Upper lobe of right lung (tissue), 1 donor: Measurements from ENCODE around the gene FBXW2. TPM values are rescaled to one million over a fixed set of nuclear protein-coding genes. Genes with fewer than 3 reads are reported as not detected.
"Not testable (repeated sequence)": the region's sequence is repeated elsewhere in the genome, so short reads cannot be mapped to it uniquely, and the experiment has no call there.

ENCODE experiments used
- ATAC-seq: fragments of 200-7000 bp; cut with Tn5 transposase; one replicate; pipeline ENCODE4 v1.9.1; 2020; ENCODE audit warnings: mild to moderate bottlenecking, moderate library complexity
- DNase-seq: peaks from one replicate; pipeline ENCODE4 v3.0.0-alpha.2; 2020
- H3K27ac ChIP-seq: fragments of 200-600 bp; one replicate; pipeline ENCODE4 v1.8.0; 2022
- H3K27me3 ChIP-seq: fragments of 200-600 bp; one replicate; pipeline ENCODE4 v1.8.0; 2022; ENCODE audit warnings: mild to moderate bottlenecking
- H3K36me3 ChIP-seq: fragments of 200-600 bp; one replicate; pipeline ENCODE4 v1.8.0; 2022
- H3K4me1 ChIP-seq: fragments of 200-600 bp; one replicate; pipeline ENCODE4 v1.8.0; 2022
- H3K4me3 ChIP-seq: fragments of 200-600 bp; one replicate; pipeline ENCODE4 v1.8.0; 2022; ENCODE audit warnings: mild to moderate bottlenecking
- H3K9me3 ChIP-seq: fragments of 200-600 bp; one replicate; pipeline ENCODE4 v1.8.0; 2022
- CTCF ChIP-seq: fragments of 200-600 bp; IDR thresholded peaks from one replicate; pipeline ENCODE4 v1.8.0; 2022; ENCODE audit warnings: antibody characterized with exemption
- intact Hi-C: fragments of 100-400 bp; cut with DNase I; formaldehyde crosslinking; loops from one replicate; pipeline ENCODE4 v1.11.0; 2022
- total RNA-seq: library from RNA; stranded (reverse); fragmentation: NEBNext Ultra II Directional; extraction: Animal tissue kit (Norgen Biotek cat#: 25700); gene quantifications from one replicate; pipeline ENCODE4 v1.2.1, GENCODE V29; 2021
- donor health status: DM: no; HTN: yes; CAD: no; lungs with severe emphysema.

The FBXW2 gene
- total RNA-seq, 1 donor from 2014 or later: 87.1 TPM

- Histone ChIP-seq H3K27me3 (no peaks in the 10 kb centered on the region), H3K27ac (no peak overlapping the region), H3K4me3 (no peak overlapping the region), H3K4me1 (no peaks in the 10 kb centered on the region), H3K9me3 (no peaks in the 10 kb centered on the region), H3K36me3 (peaks cover 74% of the 10 kb centered on the region)
- DNase-seq (no peak), ATAC-seq (no peak)
- intact Hi-C loops: no loop called here
- no peak for TF ChIP-seq CTCF
These were observed 25.4 kb upstream of the FBXW2 start for GRCh38 chr9:120818595-120818994.

DNA sequence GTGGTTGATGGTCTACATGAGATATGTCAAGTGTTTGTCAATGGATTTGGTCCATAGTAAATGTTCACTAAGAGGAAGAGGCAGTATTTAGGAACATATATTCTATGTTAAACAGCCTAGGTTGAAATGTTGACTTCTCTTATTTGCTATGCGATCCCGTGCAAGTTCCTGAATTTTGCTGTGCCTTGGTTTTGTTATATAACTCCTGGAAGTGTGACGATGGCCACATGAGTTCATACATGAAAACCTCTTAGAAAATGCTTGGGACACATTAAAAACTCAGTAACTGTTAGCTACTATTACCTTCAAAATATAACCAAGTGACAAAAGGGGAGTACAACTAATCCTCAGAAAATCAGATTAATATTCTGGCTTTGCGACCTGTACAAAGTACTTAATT, 21.9 kb upstream of the FBXW2 start:
- ATAC-seq: no peak
- no peaks in the 10 kb centered on the region for H3K9me3 ChIP-seq
- H3K4me1 ChIP-seq: no peaks in the 10 kb centered on the region
- DNase-seq: no peak
- no peak overlapping the region for H3K4me3 ChIP-seq
- H3K27ac ChIP-seq: no peak overlapping the region
- no peak for TF ChIP-seq CTCF
- H3K27me3 ChIP-seq: no peaks in the 10 kb centered on the region
- intact Hi-C loops: no loop called here
- H3K36me3 ChIP-seq: peaks cover 47% of the 10 kb centered on the region

DNA sequence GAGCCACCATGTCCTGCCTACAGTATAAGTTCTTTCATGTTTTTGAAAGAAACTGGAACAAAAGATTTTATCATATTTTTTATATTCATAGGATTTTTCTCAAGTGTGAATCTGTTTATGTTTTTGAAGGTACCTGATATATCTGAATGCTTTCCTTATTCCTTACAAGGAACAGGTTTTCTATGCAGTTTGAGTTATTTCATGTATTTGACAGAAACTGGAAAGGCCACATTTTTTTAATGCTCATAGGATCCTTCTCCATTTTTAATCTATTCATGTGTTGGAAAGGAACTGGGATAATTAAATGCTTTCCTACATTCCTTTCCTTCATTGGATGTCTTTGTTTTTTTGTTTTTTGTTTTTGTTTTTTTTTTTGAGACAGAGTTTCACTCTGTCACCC, 15.7 kb upstream of the FBXW2 start:
- no peak for DNase-seq
- TF ChIP-seq CTCF: no peak
- intact Hi-C loops: no loop called here
- ATAC-seq: no peak
- no peak overlapping the region for H3K27ac ChIP-seq
- H3K9me3 ChIP-seq: peaks cover 9% of the 10 kb centered on the region
- no peak overlapping the region for H3K4me3 ChIP-seq
- H3K4me1 ChIP-seq: no peaks in the 10 kb centered on the region
- no peaks in the 10 kb centered on the region for H3K36me3 ChIP-seq
- no peaks in the 10 kb centered on the region for H3K27me3 ChIP-seq

- ATAC-seq (no peak), DNase-seq (no peak)
- intact Hi-C loops: no loop called here
- Histone ChIP-seq H3K9me3 (peaks cover 9% of the 10 kb centered on the region), H3K4me3 (no peak overlapping the region), H3K36me3 (no peaks in the 10 kb centered on the region), H3K4me1 (no peaks in the 10 kb centered on the region), H3K27ac (no peak overlapping the region), H3K27me3 (no peaks in the 10 kb centered on the region)
- TF ChIP-seq CTCF: no peak
These were observed 14.6 kb upstream of the FBXW2 start for GRCh38 chr9:120807607-120808379.

DNA sequence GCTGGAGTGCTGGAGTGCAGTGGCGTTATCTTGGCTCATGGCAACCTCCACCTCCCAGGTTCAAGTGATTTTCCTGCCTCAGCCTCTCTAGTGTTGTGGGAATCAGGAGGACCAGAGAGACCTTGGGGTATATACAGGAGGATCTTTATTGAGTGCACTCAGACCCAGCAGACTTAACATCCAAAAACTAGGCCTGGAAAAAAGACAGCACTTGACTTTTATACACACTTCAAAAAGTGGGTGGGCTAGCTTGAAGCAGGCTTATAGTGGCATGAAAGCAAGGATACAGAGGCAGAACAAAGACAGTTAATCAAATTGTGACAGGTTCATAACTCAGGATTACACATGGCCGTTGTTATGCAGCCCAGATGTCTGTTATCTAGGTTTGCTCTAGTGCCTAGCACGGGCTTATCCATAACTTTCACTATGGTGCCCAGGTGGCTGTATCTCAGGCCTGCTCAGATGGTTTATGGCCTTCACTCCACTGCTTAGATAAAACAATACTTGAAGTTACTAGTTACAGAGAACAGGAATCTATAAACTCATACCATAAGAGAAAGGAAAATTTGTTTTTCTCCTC, 11.7 kb upstream of the FBXW2 start:
- ATAC-seq, H3K4me1 ChIP-seq, H3K9me3 ChIP-seq, H3K36me3 ChIP-seq, H3K27me3 ChIP-seq, intact Hi-C loops, H3K27ac ChIP-seq, H3K4me3 ChIP-seq, DNase-seq: not testable (repeated sequence)

DNA sequence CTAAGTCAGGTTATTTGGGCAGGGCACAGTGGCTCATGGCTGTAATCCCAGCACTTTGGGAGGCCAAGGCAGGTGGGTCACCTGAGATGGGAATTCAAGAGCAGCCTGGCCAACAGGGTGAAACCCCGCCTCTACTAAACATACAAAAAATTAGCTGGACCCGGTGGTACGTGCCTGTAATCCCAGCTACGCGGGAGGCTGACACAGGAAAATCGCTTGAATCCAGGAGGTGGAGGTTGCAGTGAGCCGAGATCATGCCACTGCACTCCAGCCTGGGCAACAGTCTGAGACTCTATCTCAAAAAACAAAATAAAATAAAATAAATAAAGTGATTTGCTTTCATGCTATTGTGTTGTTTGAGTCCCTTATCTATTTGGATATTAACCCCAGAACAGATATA, 8.2 kb upstream of the FBXW2 start:
- Histone ChIP-seq H3K4me3 (no peak overlapping the region), H3K4me1 (no peaks in the 10 kb centered on the region), H3K27ac (no peak overlapping the region)

More for the DNA sequence above, 8.2 kb upstream of the FBXW2 start:
- DNase-seq: no peak
- H3K27me3 ChIP-seq: no peaks in the 10 kb centered on the region
- no peak for ATAC-seq
- intact Hi-C loops: no loop called here
- H3K36me3 ChIP-seq: no peaks in the 10 kb centered on the region
- no peak for TF ChIP-seq CTCF
- no peaks in the 10 kb centered on the region for H3K9me3 ChIP-seq
